Adipose tissue (tissue), 3 donors: ENCODE data around the gene BRIX1. TPM values are rescaled to one million over a fixed set of nuclear protein-coding genes. Genes with fewer than 3 reads are reported as not detected.
"Not testable (repeated sequence)": the region's sequence is repeated elsewhere in the genome, so short reads cannot be mapped to it uniquely, and the experiment has no call there.

Experiments used
- H3K27ac ChIP-seq: one replicate; pipeline ENCODE4 v1.5.1; 2013; ENCODE audit warnings: low read depth, low read length
- WGBS, 3 donors: extraction: QIAGEN DNeasy Blood & Tissue Kit; methylation state at CpG; one replicate each; pipeline ENCODE4 v1.1.7; 2013; 5-methylcytosine and 5-hydroxymethylcytosine counted together
- polyA plus RNA-seq, 3 donors: library from polyadenylated mRNA; stranded (reverse); fragments of 200-250 nt; gene quantifications; one replicate each; pipeline ENCODE4 v1.2.3, GENCODE V29; 2013
- donor health status: healthy with polysubstance abuse.
- donor health status: Bipolar disorder and iron deficiency.
- donor health status: healthy.

The BRIX1 gene
- polyA plus RNA-seq, 3 donors: 7.0 to 27.2 (median 25.3) TPM

DNA sequence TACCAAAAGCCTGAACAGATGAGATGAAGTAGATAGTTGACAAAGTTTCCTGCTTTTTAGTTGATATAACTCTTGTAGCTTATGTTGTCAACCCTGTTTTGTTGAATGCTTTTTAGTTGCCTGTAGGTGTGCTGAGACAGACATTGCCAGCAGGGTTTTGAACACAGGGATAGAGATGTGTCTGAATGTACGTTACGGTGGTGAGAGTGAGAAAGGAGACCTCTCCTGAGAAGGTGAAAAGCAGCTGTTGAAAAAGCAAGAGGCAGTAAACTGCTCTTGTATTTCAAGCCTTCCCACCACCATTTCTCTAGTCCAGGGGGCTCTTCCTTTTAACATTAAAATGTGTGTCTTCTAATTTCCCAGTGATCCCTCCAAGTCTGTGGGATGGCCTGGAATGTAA lies 28.5 kb downstream of the BRIX1 start:
- H3K27ac ChIP-seq: no peak overlapping the region
- WGBS, 3 donors: 95 to 99% (median 98%) methylated on average over 2 of the region's 2 CpGs

DNA sequence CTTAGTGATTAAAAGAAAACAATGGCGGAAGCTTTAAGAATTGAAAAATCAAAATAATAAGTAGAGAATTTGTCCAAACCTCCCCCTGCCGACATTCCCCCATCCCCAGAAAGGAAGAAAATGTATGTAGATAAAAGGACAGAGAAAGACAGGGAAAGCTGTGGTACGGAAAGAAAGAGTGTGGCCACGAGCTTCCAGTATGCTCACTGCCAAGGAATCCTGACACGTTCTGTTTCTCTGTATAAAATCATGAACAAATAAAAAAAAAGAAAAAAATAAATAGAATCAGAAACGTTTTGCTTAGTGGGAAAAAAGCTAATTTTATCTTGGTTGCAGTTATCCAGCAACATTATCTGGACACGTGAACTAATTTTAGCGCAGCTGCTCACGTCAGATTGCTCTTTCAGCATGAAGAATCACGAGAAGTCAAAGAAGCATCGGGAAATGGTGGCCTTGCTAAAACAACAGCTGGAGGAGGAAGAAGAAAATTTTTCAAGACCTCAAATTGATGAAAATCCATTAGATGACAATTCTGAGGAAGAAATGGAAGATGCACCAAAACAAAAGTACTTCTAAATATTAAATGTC lies 29.0 kb downstream of the BRIX1 start:
- H3K27ac ChIP-seq: no peak overlapping the region

DNA sequence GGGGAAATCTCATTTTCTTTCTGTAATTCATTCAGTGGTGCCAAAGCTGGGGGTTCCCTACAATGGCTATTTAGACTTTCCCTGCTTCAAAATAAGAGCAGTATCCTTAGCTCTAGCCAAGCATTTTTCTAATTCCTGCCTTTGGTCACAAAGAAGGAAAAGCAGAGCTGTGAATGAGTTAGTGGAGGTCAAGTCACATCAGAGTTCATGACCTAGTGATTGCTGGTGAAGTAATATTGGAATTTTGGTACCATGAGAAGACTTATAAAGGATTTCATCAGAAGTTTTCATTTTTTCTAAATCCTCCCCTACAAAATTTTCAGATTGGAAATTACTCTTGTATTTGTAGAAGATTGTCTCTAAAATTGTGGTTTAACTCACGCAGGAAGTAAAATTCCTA lies 41.8 kb downstream of the BRIX1 start:
- no peak overlapping the region for H3K27ac ChIP-seq
- WGBS, 3 donors: 95 to 100% (median 98%) methylated on average over 1 of the region's 1 CpG

More for the DNA sequence above, 29.0 kb downstream of the BRIX1 start:
- 84 to 93% (median 91%) methylated on average over 11 of the region's 11 CpGs for WGBS, 3 donors

DNA sequence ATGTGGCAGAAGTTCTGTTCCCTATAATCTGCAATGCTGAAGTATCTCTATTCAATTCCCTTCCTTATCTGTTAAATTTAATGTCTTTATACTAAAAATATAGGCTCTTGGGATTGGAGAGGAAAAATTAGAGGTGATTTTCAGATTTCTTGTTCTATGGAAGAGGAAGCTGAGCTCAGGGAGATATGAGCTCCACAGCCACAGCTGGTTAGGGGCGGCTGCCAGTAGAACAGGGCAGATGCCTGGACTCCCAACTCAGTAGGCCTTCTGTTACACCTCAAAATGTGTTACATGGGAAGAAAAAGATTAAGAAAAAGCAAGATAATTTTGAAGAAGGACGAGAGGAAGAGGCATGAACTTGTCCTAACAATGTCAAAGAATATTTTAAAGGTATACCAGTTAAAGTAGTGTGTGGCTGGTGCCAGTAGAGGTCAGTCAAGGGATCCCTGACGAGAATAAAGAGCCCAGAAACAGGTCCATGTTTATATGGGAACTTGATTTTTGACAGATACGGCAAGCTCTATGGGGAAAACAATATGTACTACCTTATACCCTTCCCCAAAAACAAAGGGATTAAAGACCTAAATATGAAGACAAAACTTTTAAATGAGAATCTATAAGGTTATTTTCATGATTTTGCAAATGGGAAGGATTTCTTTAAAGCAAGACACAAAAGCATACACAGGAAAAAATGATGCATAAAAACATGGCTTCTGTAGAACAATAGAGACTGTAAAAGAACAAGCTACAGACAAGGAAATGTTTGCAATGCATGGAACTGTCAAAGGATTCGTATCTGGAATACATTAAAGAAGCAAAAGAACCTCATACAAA lies 42.6 kb downstream of the BRIX1 start:
- 54 to 58% (median 56%) methylated on average over 5 of the region's 5 CpGs for WGBS, 3 donors
- H3K27ac ChIP-seq: no peak overlapping the region

DNA sequence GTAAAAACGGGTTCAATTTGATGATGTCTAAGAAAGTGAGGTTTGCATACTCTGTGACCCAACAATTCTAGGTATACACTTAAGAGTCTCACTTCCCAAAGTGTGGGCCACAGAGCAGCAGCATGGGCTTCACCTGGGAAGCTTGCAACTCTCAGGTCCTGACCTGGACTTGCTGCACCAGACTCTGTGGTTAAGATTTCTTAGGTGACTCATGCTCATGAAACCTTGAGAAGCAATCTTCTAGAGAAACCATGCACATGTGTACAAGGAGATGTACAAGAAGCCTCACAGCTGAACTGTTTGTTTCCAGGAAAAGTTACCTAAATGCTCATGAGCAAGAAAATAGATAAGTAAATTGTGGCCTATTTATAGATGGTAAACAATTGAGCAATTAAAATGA lies 43.8 kb downstream of the BRIX1 start:
- 93 to 98% (median 95%) methylated on average over 1 of the region's 1 CpG for WGBS, 3 donors

DNA sequence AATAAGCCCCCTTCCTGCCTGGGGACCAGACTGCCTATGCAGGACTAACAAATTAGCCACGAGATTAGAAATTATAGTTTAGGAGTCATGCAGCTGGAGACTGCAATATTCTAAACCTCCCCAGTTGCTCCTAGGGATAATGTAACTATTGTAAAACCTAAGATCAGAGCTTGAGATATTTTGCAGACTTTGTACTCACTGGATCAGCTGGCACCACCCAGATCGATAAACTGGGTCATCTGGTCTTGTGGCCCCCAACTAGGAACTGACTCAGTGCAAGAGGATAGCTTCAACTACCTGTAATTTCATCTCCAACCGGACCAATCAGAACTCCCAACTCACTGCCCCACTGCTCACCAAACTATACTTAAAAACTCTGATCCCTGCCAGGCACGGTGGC lies 52.0 kb downstream of the BRIX1 start:
- 94 to 98% (median 98%) methylated on average over 4 of the region's 4 CpGs for WGBS, 3 donors
- H3K27ac ChIP-seq: no peak overlapping the region

More for the DNA sequence above, 43.8 kb downstream of the BRIX1 start:
- H3K27ac ChIP-seq: no peak overlapping the region

DNA sequence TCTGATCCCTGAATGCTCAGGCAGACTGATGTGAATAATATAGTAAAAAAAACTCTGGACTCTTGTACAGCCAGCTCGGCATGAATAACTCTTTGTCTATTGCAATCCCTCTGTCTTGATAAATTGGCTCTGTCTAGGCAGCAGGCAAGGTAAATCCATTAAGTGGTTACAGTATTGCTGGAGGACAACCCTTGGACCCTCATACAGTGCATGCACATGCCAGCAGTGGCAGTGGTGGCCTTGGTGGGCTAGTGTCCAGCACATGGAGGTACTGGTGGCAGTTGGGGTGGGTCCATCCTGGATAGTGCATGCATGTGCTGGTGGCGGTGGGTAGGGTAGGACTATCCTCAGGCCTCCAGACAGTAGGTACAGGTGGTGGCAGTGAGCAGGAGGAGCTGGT lies 52.7 kb downstream of the BRIX1 start:
- H3K27ac ChIP-seq: no peak overlapping the region
- WGBS, 3 donors: 89 to 99% (median 97%) methylated on average over 2 of the region's 2 CpGs

DNA sequence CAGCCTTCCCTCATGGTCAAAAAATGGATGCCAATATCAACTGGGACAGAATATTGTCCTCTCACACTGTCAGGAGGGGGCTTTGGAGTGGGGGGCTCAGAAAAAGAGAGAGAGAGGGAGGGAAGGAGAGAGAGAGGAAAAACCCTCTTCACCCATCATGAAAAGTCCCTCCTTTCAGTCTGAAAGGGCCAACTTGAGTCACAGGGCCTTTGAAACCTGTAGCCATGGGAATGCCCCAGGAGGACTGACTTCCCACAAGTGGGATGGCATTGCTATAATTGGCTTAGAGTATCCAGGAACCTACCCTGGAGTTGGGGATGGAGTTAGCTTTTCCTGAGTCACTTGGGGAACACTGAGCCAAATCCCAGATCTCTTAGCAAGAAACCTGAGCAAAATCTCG lies 55.0 kb downstream of the BRIX1 start:
- WGBS, 3 donors: 50 to 70% (median 60%) methylated on average over 1 of the region's 1 CpG
- H3K27ac ChIP-seq: no peak overlapping the region

DNA sequence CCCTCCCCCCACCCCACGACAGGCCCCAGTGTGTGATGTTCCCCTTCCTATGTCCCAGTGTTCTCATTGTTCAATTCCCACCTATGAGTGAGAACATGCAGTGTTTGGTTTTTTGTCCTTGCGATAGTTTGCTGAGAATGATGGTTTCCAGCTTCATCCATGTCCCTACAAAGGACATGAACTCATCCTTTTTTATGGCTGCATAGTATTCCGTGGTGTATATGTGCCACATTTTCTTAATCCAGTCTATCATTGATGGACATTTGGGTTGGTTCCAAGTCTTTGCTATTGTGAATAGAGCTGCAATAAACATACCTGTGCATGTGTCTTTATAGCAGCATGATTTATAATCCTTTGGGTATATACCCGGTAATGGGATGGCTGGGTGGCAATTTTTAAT lies 56.1 kb downstream of the BRIX1 start:
- 79 to 89% (median 86%) methylated on average over 2 to 3 of the region's 4 CpGs for WGBS, 3 donors
- H3K27ac ChIP-seq: not testable (repeated sequence)

Other genes starting within 250 kb of the BRIX1 start
- gene TTC23L, start 76.5 kb upstream of the BRIX1 start, polyA plus RNA-seq: under 1 TPM in 1 of 3 donors, not detected in 2; 0.07 TPM
- 10 to 100 TPM in 2 of 3 donors, 1 to 10 TPM in 1; 6.3 to 15.7 (median 12.0) TPM for gene RAD1, start 207 bp upstream of the BRIX1 start, polyA plus RNA-seq
- 10 to 100 TPM; 21.5 to 22.5 (median 22.1) TPM for gene DNAJC21, start 13.8 kb downstream of the BRIX1 start, polyA plus RNA-seq
- gene AGXT2, start 132.2 kb downstream of the BRIX1 start, polyA plus RNA-seq: not detected